PC-3 (cell line): ENCODE results near the gene ESRRG.

ENCODE experiments used
- EZH2 ChIP-seq: fragments of 300-600 bp; sonication (generic); IDR thresholded peaks from one replicate; pipeline ENCODE4 v1.6.1; 2017; ENCODE audit warnings: antibody characterized with exemption, mild to moderate bottlenecking, low read length; ENCODE audit not compliant: unreplicated experiment
- TF ChIP-seq, protein P1 (sequence below): fragments of 300-600 bp; sonication (generic); conservative IDR thresholded peaks from 2 replicates; pipeline ENCODE4 v1.5.1; 2017; ENCODE audit warnings: antibody characterized with exemption, low read depth, mild to moderate bottlenecking, low read length

DNA sequence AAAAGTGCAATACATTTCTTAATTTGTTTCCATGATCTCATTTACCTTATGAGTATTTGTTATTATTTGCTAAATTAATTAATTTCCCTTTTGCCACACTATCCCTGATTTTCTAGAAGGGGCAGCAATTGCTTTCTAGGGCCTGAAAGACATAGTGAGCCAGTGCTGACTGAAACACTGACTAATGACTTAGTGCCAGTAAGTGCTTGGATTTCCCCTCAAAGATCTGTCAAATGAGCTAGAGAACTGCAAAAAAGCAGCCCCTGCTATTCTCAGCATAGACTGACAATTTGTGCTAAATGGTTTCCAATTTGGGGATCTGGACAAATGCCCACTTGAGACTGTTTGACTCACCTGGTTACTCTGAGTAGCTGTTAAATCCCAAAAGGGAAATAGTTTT lies 264.4 kb downstream of the ESRRG start:
- TF ChIP-seq, protein P1, sequence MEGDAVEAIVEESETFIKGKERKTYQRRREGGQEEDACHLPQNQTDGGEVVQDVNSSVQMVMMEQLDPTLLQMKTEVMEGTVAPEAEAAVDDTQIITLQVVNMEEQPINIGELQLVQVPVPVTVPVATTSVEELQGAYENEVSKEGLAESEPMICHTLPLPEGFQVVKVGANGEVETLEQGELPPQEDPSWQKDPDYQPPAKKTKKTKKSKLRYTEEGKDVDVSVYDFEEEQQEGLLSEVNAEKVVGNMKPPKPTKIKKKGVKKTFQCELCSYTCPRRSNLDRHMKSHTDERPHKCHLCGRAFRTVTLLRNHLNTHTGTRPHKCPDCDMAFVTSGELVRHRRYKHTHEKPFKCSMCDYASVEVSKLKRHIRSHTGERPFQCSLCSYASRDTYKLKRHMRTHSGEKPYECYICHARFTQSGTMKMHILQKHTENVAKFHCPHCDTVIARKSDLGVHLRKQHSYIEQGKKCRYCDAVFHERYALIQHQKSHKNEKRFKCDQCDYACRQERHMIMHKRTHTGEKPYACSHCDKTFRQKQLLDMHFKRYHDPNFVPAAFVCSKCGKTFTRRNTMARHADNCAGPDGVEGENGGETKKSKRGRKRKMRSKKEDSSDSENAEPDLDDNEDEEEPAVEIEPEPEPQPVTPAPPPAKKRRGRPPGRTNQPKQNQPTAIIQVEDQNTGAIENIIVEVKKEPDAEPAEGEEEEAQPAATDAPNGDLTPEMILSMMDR = no peak
- TF ChIP-seq EZH2 = no peak
